SK-N-SH (cell line): Measurements from ENCODE around the gene KCNK15. TPM values are rescaled to one million over a fixed set of nuclear protein-coding genes. Genes with fewer than 3 reads are reported as not detected.
A peak's percentile ranks its signal among the peaks of the same experiment; 100 is the strongest.

ENCODE experiments used
- CTCF ChIA-PET: fragments of 300-600, 350-600 bp; formaldehyde crosslinking; extraction: SDS; loops from one replicate; lab custom pipeline; 2021; lab: Yijun Ruan, JAX
- POLR2A ChIA-PET: fragments of 350-600 bp; sonication (Branson Sonifier 250); formaldehyde crosslinking; extraction: SDS; loops from one replicate; lab custom pipeline; 2020; ENCODE audit warnings: antibody characterized with exemption, inconsistent platforms; lab: Yijun Ruan, JAX
- DNase-seq: peaks from one replicate; pipeline ENCODE4 v3.0.0; 2012
- H2AFZ ChIP-seq: fragments of 200-600 bp; sonication (generic); 2 replicates; pipeline ENCODE4 v1.8.1; 2016; ENCODE audit warnings: antibody characterized with exemption, mild to moderate bottlenecking, low read depth
- H3F3A ChIP-seq: fragments of 200-600 bp; sonication (generic); replicated peaks from 2 replicates; pipeline ENCODE3; 2016; ENCODE audit warnings: antibody characterized with exemption, mild to moderate bottlenecking; ENCODE audit not compliant: insufficient read depth
- H3K27ac ChIP-seq, 2 experiments: fragments of 200-500 bp in 1 of 2; fragments of 200-600 bp in 1 of 2; sonication (Bioruptor generic) in 1 of 2; sonication (generic), shearing (Covaris generic) in 1 of 2; 2 replicates each; pipeline versions ENCODE4 v1.5.1 to v1.6.1; 2014 to 2016; ENCODE audit warnings: low read depth in 2 of 2, inconsistent platforms in 1 of 2, low read length in 1 of 2, mild to moderate bottlenecking in 1 of 2, mixed read lengths in 1 of 2
- H3K27me3 ChIP-seq: fragments of 200-600 bp; sonication (generic), shearing (Covaris generic); 2 replicates; pipeline ENCODE4 v1.6.1; 2016; ENCODE audit warnings: mixed run types; ENCODE audit not compliant: insufficient read depth
- H3K36me3 ChIP-seq, 2 experiments: fragments of 200-500 bp in 1 of 2; fragments of 200-600 bp in 1 of 2; sonication (Bioruptor generic) in 1 of 2; sonication (generic) in 1 of 2; replicated peaks in 1 of 2; 2 replicates each; pipeline versions ENCODE3 to v1.5.1; 2014 to 2016; ENCODE audit warnings: low read length in 1 of 2, mild to moderate bottlenecking in 1 of 2; ENCODE audit not compliant: insufficient read depth in 2 of 2, control insufficient read depth in 1 of 2
- H3K4me1 ChIP-seq, 2 experiments: fragments of 200-500 bp in 1 of 2; fragments of 200-600 bp in 1 of 2; sonication (Bioruptor generic) in 1 of 2; sonication (generic), shearing (Covaris generic) in 1 of 2; 2 replicates each; pipeline versions ENCODE4 v1.5.1 to v1.6.1; 2014 to 2016; ENCODE audit warnings: low read depth in 1 of 2, low read length in 1 of 2, mixed run types in 1 of 2; ENCODE audit not compliant: insufficient read depth in 2 of 2, control insufficient read depth in 1 of 2
- H3K4me2 ChIP-seq: fragments of 200-600 bp; sonication (generic), shearing (Covaris generic); 2 replicates; pipeline ENCODE4 v1.6.1; 2017; ENCODE audit warnings: mixed run types
- H3K4me3 ChIP-seq, 2 experiments: fragments of 200-500 bp in 1 of 2; fragments of 200-600 bp in 1 of 2; sonication (Bioruptor generic) in 1 of 2; sonication (generic), shearing (Covaris generic) in 1 of 2; 2 replicates each; pipeline versions ENCODE4 v1.5.1 to v1.8.1; 2014 to 2016; ENCODE audit warnings: low read depth in 2 of 2, inconsistent platforms in 1 of 2, low read length in 1 of 2, mild to moderate bottlenecking in 1 of 2, mixed read lengths in 1 of 2, moderate library complexity in 1 of 2
- H3K79me2 ChIP-seq: fragments of 200-600 bp; sonication (generic); 2 replicates; pipeline ENCODE4 v1.8.1; 2017; ENCODE audit warnings: mild to moderate bottlenecking; ENCODE audit not compliant: insufficient read depth
- H3K9ac ChIP-seq: fragments of 200-600 bp; sonication (generic); 2 replicates; pipeline ENCODE4 v1.6.1; 2017; ENCODE audit warnings: mixed run types
- H3K9me2 ChIP-seq: fragments of 200-600 bp; sonication (generic); 2 replicates; pipeline ENCODE4 v1.6.1; 2017; ENCODE audit warnings: mixed run types
- H3K9me3 ChIP-seq: fragments of 200-600 bp; sonication (generic); 2 replicates; pipeline ENCODE4 v1.6.1; 2017; ENCODE audit warnings: mixed run types, mild to moderate bottlenecking, moderate library complexity
- H4K20me1 ChIP-seq: fragments of 200-600 bp; sonication (generic); 2 replicates; pipeline ENCODE4 v1.6.1; 2017; ENCODE audit warnings: mild to moderate bottlenecking, mixed run types; ENCODE audit not compliant: insufficient read depth
- ELF1 ChIP-seq: IDR thresholded peaks from 2 replicates; pipeline ENCODE4 v1.4.0; 2012
- FOXJ3 ChIP-seq: sonication (generic); formaldehyde crosslinking; IDR thresholded peaks from 2 replicates; pipeline ENCODE4 v1.5.1; 2020; ENCODE audit warnings: mild to moderate bottlenecking, missing genetic modification reagents
- GATA2 ChIP-seq: sonication (generic); formaldehyde crosslinking; IDR thresholded peaks from 2 replicates; pipeline ENCODE4 v1.5.0; 2020; ENCODE audit warnings: mild to moderate bottlenecking, missing genetic modification reagents
- JUND ChIP-seq: IDR thresholded peaks from 2 replicates; pipeline ENCODE4 v1.4.0; 2012
- NFIC ChIP-seq: IDR thresholded peaks from 2 replicates; pipeline ENCODE4 v1.4.0; 2012; ENCODE audit warnings: borderline replicate concordance
- NRF1 ChIP-seq: IDR thresholded peaks from 2 replicates; pipeline ENCODE4 v1.6.1; 2012; ENCODE audit warnings: low read depth, mild to moderate bottlenecking, low read length
- POLR2AphosphoS5 ChIP-seq: IDR thresholded peaks from 2 replicates; pipeline ENCODE4 v1.6.1; 2012; ENCODE audit warnings: low read depth, low read length
- RAD21 ChIP-seq: IDR thresholded peaks from 2 replicates; pipeline ENCODE4 v1.6.1; 2012; ENCODE audit warnings: mild to moderate bottlenecking, low read length
- RCOR1 ChIP-seq: fragments of 150-350 bp; IDR thresholded peaks from 2 replicates; pipeline ENCODE4 v1.6.1; 2017; ENCODE audit warnings: antibody characterized with exemption, low read length
- RXRA ChIP-seq: IDR thresholded peaks from 2 replicates; pipeline ENCODE4 v1.4.0; 2012; ENCODE audit warnings: low read depth, mild to moderate bottlenecking, borderline replicate concordance
- SIN3A ChIP-seq: IDR thresholded peaks from 2 replicates; pipeline ENCODE4 v1.6.1; 2012; ENCODE audit warnings: low read depth, mild to moderate bottlenecking, low read length, moderate library complexity, borderline replicate concordance
- SMC3 ChIP-seq: IDR thresholded peaks from 2 replicates; pipeline ENCODE4 v1.6.1; 2012; ENCODE audit warnings: low read depth, low read length, improper control_type of control experiment
- TAF1 ChIP-seq: IDR thresholded peaks from 2 replicates; pipeline ENCODE4 v1.6.1; 2012; ENCODE audit warnings: low read depth, mild to moderate bottlenecking, low read length, moderate library complexity, borderline replicate concordance
- TCF12 ChIP-seq: IDR thresholded peaks from 2 replicates; pipeline ENCODE4 v1.4.0; 2012
- YY1 ChIP-seq: IDR thresholded peaks from 2 replicates; pipeline ENCODE4 v1.4.0; 2012; ENCODE audit warnings: low read depth, mild to moderate bottlenecking
- WGBS: methylation state at CpG from one replicate; pipeline ENCODE4 v1.1.6; 2017; ENCODE audit warnings: low lambda C conversion rate; 5-methylcytosine and 5-hydroxymethylcytosine counted together
- polyA plus RNA-seq, 3 experiments: library from polyadenylated mRNA; depleted of rRNA; stranded (reverse); fragments of >200 nt; gene quantifications; 2 replicates each; pipeline ENCODE4 v1.2.3, GENCODE V29; 2012
- TF ChIP-seq, protein P1 (sequence below): fragments of 150-350 bp; IDR thresholded peaks from 2 replicates; pipeline ENCODE4 v1.6.1; 2016; ENCODE audit warnings: mild to moderate bottlenecking, low read depth, low read length
- TF ChIP-seq, protein P2 (sequence below): IDR thresholded peaks from 2 replicates; pipeline ENCODE4 v1.4.0; 2012; ENCODE audit warnings: low read depth, borderline replicate concordance
- TF ChIP-seq, protein P3 (sequence below): fragments of 150-350 bp; IDR thresholded peaks from 2 replicates; pipeline ENCODE4 v1.6.1; 2017; ENCODE audit warnings: antibody characterized with exemption, low read length, low read depth, borderline replicate concordance
- TF ChIP-seq, protein P4 (sequence below): IDR thresholded peaks from 2 replicates; pipeline ENCODE4 v1.4.0; 2012; ENCODE audit warnings: low read depth
- TF ChIP-seq, protein P5 (sequence below): IDR thresholded peaks from 2 replicates; pipeline ENCODE4; 2012

The KCNK15 gene
- polyA plus RNA-seq, 1 of the 3 experiments (the other 2 are of a cell fraction): 0.02 TPM

DNA sequence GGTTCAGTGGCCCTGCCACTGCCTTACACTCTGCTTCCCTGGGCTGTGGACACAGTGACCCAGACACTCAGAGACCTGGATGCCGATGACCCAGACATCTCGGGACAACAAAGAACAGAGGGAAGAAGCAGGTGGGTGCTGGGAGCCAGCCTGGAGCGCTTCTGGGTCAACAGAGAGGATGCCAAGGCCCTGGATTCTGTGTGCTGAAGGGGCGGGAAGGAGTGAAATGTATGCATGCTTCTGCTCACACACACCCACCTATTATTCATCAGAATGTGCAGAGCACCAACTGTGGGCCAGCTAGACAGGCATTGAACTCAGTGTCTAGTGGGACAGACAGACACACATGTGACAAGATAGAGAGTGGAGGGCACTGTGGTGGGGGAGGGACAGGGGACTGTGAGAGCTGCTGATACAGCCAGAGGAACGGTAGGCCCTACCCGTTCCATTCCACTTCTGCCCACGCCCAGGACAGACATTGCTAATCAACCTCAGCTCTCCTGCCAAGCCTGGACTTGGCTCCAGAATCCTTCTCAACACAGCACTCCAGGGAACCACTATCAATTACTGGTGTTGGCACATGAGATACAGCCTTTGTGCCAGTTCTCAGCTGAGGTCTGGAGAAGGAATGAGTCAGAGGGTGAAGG, 20.2 kb downstream of the KCNK15 start:
- Histone ChIP-seq H3K4me1 (peaks cover 0 to 43% of the 10 kb centered on the region in 2 experiments; a peak in 2 of 4 replicates), H3K9me3 (no peaks in the 10 kb centered on the region), H3K27me3 (peaks cover 26% of the 10 kb centered on the region; the same call in 1 of the 2 replicates), H4K20me1 (no peaks in the 10 kb centered on the region), H3K9me2 (no peaks in the 10 kb centered on the region), H3K9ac (no peak overlapping the region), H3F3A (no peaks in the 10 kb centered on the region), H3K36me3 (no peaks in the 10 kb centered on the region), H3K4me2 (no peak overlapping the region), H3K4me3 (no peak overlapping the region), H3K27ac (peak overlapping the region in 1 of 2 experiments; percentile 50; a peak in 2 of 4 replicates), H2AFZ (no peak overlapping the region), H3K79me2 (no peaks in the 10 kb centered on the region)
- POLR2A ChIA-PET: no interaction called here
- WGBS: 20% methylated on average over 5 of the region's 7 CpGs
- no peak for DNase-seq
- TF ChIP-seq, protein P1, sequence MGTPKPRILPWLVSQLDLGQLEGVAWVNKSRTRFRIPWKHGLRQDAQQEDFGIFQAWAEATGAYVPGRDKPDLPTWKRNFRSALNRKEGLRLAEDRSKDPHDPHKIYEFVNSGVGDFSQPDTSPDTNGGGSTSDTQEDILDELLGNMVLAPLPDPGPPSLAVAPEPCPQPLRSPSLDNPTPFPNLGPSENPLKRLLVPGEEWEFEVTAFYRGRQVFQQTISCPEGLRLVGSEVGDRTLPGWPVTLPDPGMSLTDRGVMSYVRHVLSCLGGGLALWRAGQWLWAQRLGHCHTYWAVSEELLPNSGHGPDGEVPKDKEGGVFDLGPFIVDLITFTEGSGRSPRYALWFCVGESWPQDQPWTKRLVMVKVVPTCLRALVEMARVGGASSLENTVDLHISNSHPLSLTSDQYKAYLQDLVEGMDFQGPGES: no peak
- CTCF ChIA-PET: interaction anchor here (2.7 to 12.2 kb wide), 2 partner anchors 18 to 20 kb away, joined by 10 to 110 read pairs; partner anchors contain the start of gene KCNK15

DNA sequence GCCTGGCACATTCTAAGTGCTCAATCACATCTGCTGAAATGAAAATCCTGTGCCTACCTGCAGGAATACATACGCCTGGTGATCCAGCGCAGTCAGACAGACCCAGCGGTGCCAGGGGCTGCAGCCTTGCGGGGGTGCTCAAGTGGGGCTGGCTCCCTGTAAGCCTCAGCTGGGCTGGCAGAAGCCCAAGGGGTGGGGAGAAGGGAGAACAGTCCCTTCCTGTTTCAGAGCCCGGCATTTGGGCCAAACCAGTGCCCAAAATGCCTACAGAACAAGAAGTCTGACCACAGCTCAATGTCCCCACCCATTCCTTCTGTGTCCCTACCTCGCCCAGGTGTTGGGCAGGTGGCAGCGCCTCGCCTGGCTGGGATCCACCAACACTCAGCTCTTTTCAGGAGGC, 22.6 kb downstream of the KCNK15 start:
- H3K9me2 ChIP-seq: no peaks in the 10 kb centered on the region
- ChIA-PET POLR2A (no interaction called here), CTCF (interaction anchor here (1.2 to 12.2 kb wide), 5 partner anchors 9 to 38 kb away, joined by 3 to 110 read pairs (median 4); partner anchors contain the start of gene KCNK15)
- no peaks in the 10 kb centered on the region for H3K79me2 ChIP-seq
- TF ChIP-seq TCF12: no peak
- TF ChIP-seq POLR2AphosphoS5: no peak
- TF ChIP-seq NRF1: no peak
- no peak for TF ChIP-seq SMC3
- no peak for TF ChIP-seq JUND
- no peak for TF ChIP-seq RCOR1
- TF ChIP-seq, protein P2, sequence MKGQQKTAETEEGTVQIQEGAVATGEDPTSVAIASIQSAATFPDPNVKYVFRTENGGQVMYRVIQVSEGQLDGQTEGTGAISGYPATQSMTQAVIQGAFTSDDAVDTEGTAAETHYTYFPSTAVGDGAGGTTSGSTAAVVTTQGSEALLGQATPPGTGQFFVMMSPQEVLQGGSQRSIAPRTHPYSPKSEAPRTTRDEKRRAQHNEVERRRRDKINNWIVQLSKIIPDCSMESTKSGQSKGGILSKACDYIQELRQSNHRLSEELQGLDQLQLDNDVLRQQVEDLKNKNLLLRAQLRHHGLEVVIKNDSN: no peak
- no peak for TF ChIP-seq YY1
- no peak for TF ChIP-seq RXRA
- no peak for TF ChIP-seq SIN3A
- TF ChIP-seq, protein P3, sequence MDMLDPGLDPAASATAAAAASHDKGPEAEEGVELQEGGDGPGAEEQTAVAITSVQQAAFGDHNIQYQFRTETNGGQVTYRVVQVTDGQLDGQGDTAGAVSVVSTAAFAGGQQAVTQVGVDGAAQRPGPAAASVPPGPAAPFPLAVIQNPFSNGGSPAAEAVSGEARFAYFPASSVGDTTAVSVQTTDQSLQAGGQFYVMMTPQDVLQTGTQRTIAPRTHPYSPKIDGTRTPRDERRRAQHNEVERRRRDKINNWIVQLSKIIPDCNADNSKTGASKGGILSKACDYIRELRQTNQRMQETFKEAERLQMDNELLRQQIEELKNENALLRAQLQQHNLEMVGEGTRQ: no peak
- TF ChIP-seq ELF1: no peak
- TF ChIP-seq, protein P4, sequence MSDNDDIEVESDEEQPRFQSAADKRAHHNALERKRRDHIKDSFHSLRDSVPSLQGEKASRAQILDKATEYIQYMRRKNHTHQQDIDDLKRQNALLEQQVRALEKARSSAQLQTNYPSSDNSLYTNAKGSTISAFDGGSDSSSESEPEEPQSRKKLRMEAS: no peak
- TF ChIP-seq GATA2: no peak
- TF ChIP-seq TAF1: no peak
- no peak for TF ChIP-seq FOXJ3 (CRISPR knock-in tag)
- no peak for TF ChIP-seq NFIC
- TF ChIP-seq, protein P5, sequence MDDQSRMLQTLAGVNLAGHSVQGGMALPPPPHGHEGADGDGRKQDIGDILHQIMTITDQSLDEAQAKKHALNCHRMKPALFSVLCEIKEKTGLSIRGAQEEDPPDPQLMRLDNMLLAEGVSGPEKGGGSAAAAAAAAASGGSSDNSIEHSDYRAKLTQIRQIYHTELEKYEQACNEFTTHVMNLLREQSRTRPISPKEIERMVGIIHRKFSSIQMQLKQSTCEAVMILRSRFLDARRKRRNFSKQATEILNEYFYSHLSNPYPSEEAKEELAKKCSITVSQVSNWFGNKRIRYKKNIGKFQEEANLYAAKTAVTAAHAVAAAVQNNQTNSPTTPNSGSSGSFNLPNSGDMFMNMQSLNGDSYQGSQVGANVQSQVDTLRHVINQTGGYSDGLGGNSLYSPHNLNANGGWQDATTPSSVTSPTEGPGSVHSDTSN: no peak
- TF ChIP-seq RAD21: no peak
- no peak overlapping the region for H2AFZ ChIP-seq
- no peak for DNase-seq
- no peak overlapping the region for H3K4me2 ChIP-seq
- 57% methylated on average over 2 of the region's 8 CpGs for WGBS
- H4K20me1 ChIP-seq: no peaks in the 10 kb centered on the region
- H3K27ac ChIP-seq: no peak overlapping the region
- peaks cover 0 to 29% of the 10 kb centered on the region in 2 experiments; a peak in 1 of 4 replicates for H3K4me1 ChIP-seq
- no peaks in the 10 kb centered on the region for H3F3A ChIP-seq
- H3K9me3 ChIP-seq: no peaks in the 10 kb centered on the region
- H3K36me3 ChIP-seq: no peaks in the 10 kb centered on the region
- H3K27me3 ChIP-seq: peaks cover 26% of the 10 kb centered on the region; the same call in 1 of the 2 replicates
- H3K9ac ChIP-seq: no peak overlapping the region
- no peak overlapping the region for H3K4me3 ChIP-seq
